Nephron (organoid): Measurements from ENCODE around the gene OR10H4.
"Not testable (repeated sequence)": the region's sequence is repeated elsewhere in the genome, so short reads cannot be mapped to it uniquely, and the experiment has no call there.

ENCODE experiments used
- H3K27ac Mint-ChIP-seq, 3 experiments: 2 replicates each; pipeline ENCODE4 v1.8.0; 2020; ENCODE audit warnings: mixed read lengths in 3 of 3, mild to moderate bottlenecking in 2 of 3, moderate library complexity in 1 of 3
- H3K27me3 Mint-ChIP-seq: 2 replicates; pipeline ENCODE4 v1.8.0; 2021; ENCODE audit warnings: low read depth, mild to moderate bottlenecking, moderate library complexity, mixed read lengths
- H3K36me3 Mint-ChIP-seq: 2 replicates; pipeline ENCODE4 v1.8.0; 2020; ENCODE audit warnings: low read depth, mixed read lengths
- H3K4me1 Mint-ChIP-seq: 2 replicates; pipeline ENCODE4 v1.8.0; 2020; ENCODE audit warnings: mixed read lengths
- H3K4me3 Mint-ChIP-seq, 3 experiments: 2 replicates each; pipeline ENCODE4 v1.8.0; 2020; ENCODE audit warnings: mild to moderate bottlenecking in 3 of 3, mixed read lengths in 3 of 3, moderate library complexity in 2 of 3
- H3K9me3 Mint-ChIP-seq: 2 replicates; pipeline ENCODE4 v1.8.0; 2020; ENCODE audit warnings: mixed read lengths
- CTCF ChIP-seq, 3 experiments: fragments of 200-600 bp; sonication (generic); IDR thresholded peaks; one replicate each; pipeline ENCODE4 v1.5.0; 2021; ENCODE audit warnings: antibody characterized with exemption in 3 of 3; ENCODE audit not compliant: unreplicated experiment in 3 of 3

Gene OR10H4, protein sequence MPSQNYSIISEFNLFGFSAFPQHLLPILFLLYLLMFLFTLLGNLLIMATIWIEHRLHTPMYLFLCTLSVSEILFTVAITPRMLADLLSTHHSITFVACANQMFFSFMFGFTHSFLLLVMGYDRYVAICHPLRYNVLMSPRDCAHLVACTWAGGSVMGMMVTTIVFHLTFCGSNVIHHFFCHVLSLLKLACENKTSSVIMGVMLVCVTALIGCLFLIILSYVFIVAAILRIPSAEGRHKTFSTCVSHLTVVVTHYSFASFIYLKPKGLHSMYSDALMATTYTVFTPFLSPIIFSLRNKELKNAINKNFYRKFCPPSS

GRCh38 chr19:15948223-15949058 lies at the start of gene OR10H4:
OR10H4 (plus strand) TSS chr19:15949008; CDS start chr19:15949008, 0 bp downstream.
- H3K27ac Mint-ChIP-seq: no peak within 1 kb of the TSS
- no peaks in the 10 kb centered on the region for H3K27me3 Mint-ChIP-seq
- no peak for TF ChIP-seq CTCF (IDR thresholded peaks at IDR 0.05; ENCODE audit: unreplicated experiment in 3 of 3)
- no peaks in the 10 kb centered on the region for H3K4me1 Mint-ChIP-seq
- H3K36me3 Mint-ChIP-seq: no peaks in the 10 kb centered on the region
- peaks cover 28% of the 10 kb centered on the region for H3K9me3 Mint-ChIP-seq
- H3K4me3 Mint-ChIP-seq: no peak within 1 kb of the TSS

- not testable (repeated sequence) for H3K27me3 Mint-ChIP-seq, H3K4me3 Mint-ChIP-seq, H3K4me1 Mint-ChIP-seq, H3K36me3 Mint-ChIP-seq, H3K27ac Mint-ChIP-seq
- peaks cover 58% of the 10 kb centered on the region for H3K9me3 Mint-ChIP-seq
These were observed 49.2 kb upstream of the OR10H4 start for GRCh38 chr19:15899561-15899960.

GRCh38 chr19:15900032-15900431 lies 48.8 kb upstream of the OR10H4 start:
- H3K9me3 Mint-ChIP-seq: peaks cover 58% of the 10 kb centered on the region
- H3K4me1 Mint-ChIP-seq, H3K27ac Mint-ChIP-seq, H3K27me3 Mint-ChIP-seq, H3K36me3 Mint-ChIP-seq, H3K4me3 Mint-ChIP-seq: not testable (repeated sequence)

DNA sequence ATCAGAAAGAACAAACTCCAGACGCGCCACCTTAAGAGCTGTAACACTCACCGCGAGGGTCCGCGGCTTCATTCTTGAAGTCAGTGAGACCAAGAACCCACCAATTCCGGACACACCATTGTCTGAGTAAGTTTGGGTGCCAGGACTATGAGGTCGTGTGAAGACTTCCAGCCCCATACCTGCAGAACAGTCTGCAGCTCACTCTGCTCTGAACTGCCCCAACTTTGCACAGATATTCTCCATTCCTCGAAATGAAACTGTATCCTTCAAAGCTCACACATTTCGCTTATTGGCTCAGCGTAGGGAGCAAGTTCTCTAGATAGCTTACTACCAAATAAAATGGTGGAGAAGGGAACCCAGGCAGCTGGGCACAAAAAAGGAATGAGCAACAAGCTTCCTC lies 48.3 kb upstream of the OR10H4 start:
- Mint-ChIP-seq H3K36me3 (no peaks in the 10 kb centered on the region), H3K4me1 (no peaks in the 10 kb centered on the region)
- TF ChIP-seq CTCF (IDR thresholded peaks at IDR 0.05; ENCODE audit: unreplicated experiment in 3 of 3): no peak

DNA sequence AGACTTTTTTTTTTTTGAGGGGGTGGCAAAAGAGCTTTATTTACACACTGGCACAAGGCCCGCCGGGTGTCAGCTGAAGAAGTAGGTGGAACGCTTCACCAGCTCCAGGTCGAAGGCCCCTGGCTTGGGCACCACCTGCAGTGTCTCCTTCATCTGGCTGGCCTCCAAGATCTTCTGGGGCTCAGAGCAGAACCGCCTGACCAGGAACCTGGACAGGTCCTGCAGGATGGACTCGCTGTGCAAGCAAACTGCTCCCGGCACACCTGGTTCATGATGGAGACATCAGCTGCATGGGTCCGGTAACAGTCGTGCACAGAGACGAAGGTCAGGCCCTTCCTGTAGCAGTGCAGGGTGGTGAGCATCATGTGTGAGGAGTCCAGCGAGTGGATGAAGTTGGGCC lies 46.6 kb upstream of the OR10H4 start:
- H3K27me3 Mint-ChIP-seq: no peaks in the 10 kb centered on the region
- H3K4me3 Mint-ChIP-seq: no peak overlapping the region
- H3K36me3 Mint-ChIP-seq: no peaks in the 10 kb centered on the region
- TF ChIP-seq CTCF (IDR thresholded peaks at IDR 0.05; ENCODE audit: unreplicated experiment in 3 of 3): no peak
- H3K4me1 Mint-ChIP-seq: no peaks in the 10 kb centered on the region
- H3K27ac Mint-ChIP-seq: no peak overlapping the region
- peaks cover 50% of the 10 kb centered on the region for H3K9me3 Mint-ChIP-seq

More for the DNA sequence above, 48.3 kb upstream of the OR10H4 start:
- Mint-ChIP-seq H3K27me3 (no peaks in the 10 kb centered on the region), H3K27ac (no peak overlapping the region), H3K9me3 (peaks cover 57% of the 10 kb centered on the region), H3K4me3 (no peak overlapping the region)

DNA sequence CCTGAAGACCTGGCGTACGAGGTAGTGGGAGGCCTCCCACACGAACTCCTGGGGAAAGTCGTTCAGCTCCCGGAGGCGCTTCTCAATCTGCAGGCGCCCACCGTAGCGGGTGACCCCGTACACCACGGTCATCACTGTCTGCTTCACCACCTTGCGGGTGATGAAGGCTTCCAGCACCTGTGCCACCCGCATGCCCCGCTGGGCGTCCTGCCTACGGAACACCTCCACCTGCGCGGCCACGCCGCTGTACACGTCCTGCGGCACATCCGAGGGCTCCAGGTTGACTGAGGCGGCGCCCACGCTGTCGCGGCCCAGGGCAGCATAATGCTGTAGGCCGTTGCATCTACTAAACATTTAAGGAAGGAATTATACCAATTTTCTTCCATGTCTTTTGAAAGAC lies 45.9 kb upstream of the OR10H4 start:
- H3K9me3 Mint-ChIP-seq: peaks cover 52% of the 10 kb centered on the region
- H3K27ac Mint-ChIP-seq, H3K4me3 Mint-ChIP-seq, H3K36me3 Mint-ChIP-seq, H3K4me1 Mint-ChIP-seq, H3K27me3 Mint-ChIP-seq: not testable (repeated sequence)

DNA sequence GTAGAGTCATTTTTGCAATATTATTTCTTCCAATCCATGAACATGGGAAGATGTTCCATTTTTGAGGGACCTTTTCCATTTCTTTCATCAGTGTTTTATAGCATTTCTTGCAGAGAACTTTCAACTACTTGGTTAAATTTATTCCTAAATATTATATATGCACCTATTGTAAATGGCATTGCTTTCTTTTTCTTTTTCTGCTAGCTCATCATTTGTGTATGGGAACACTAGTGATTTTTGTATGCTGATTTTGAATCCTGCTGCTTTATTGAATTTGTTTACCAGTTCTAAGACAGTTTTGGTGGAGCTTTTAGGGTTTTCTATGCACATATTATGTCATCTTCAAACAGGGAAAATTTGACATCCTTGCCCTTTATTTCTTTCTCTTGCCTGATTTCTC lies 43.8 kb upstream of the OR10H4 start:
- Mint-ChIP-seq H3K4me1 (no peaks in the 10 kb centered on the region), H3K9me3 (peaks cover 43% of the 10 kb centered on the region), H3K27ac (no peak overlapping the region), H3K36me3 (no peaks in the 10 kb centered on the region), H3K27me3 (no peaks in the 10 kb centered on the region), H3K4me3 (no peak overlapping the region)
- no peak for TF ChIP-seq CTCF (IDR thresholded peaks at IDR 0.05; ENCODE audit: unreplicated experiment in 3 of 3)
